Body of pancreas (tissue), 4 donors: Measurements from ENCODE around the gene HMCN2. TPM values are rescaled to one million over a fixed set of nuclear protein-coding genes. Genes with fewer than 3 reads are reported as not detected.

Experiments
- ATAC-seq: fragments of 150-250 bp; one replicate; pipeline ENCODE4 v1.9.1; 2016
- DNase-seq, 4 donors: peaks; one replicate each; pipeline ENCODE4 v3.0.0-alpha.2; 2019
- H3K27ac ChIP-seq, 4 donors: fragments of 200-600 bp; sonication (generic); 1 replicate in 3 of 4; 2 replicates in 1 of 4; pipeline versions ENCODE4 v1.5.1 to v1.6.1; 2016 to 2019; ENCODE audit warnings: mild to moderate bottlenecking in 1 of 4, mixed read lengths in 1 of 4, moderate library complexity in 1 of 4
- H3K27me3 ChIP-seq, 2 donors: fragments of 200-600 bp; sonication (generic); one replicate each; pipeline ENCODE4 v1.6.0; 2016; ENCODE audit warnings: mild to moderate bottlenecking in 1 of 2
- H3K36me3 ChIP-seq, 2 donors: fragments of 200-600 bp; sonication (generic); replicated peaks in 1 of 2; 2 replicates each; pipeline ENCODE4 v1.5.1; 2016; ENCODE audit warnings: low read depth in 2 of 2; ENCODE audit not compliant: insufficient read depth in 1 of 2
- H3K4me1 ChIP-seq: fragments of 200-600 bp; sonication (generic); one replicate; pipeline ENCODE4 v1.6.0; 2016
- H3K4me3 ChIP-seq, 2 donors: fragments of 200-600 bp; sonication (generic); 1 replicate in 1 of 2; 2 replicates in 1 of 2; pipeline ENCODE4 v1.5.1; 2016 to 2019
- H3K9me3 ChIP-seq, 3 donors: fragments of 200-600 bp; sonication (generic); 1 replicate in 2 of 3; 2 replicates in 1 of 3; pipeline ENCODE4 v1.5.1; 2016
- CTCF ChIP-seq, 7 experiments: fragments of 450-650 bp in 4 of 7; fragments of 200-600 bp in 3 of 7; sonication (generic) in 3 of 7; IDR thresholded peaks; one replicate each; pipeline ENCODE4 v1.5.1; 2016 to 2019; ENCODE audit warnings: antibody characterized with exemption in 7 of 7
- POLR2A ChIP-seq, 3 donors: fragments of 450-650 bp; IDR thresholded peaks; one replicate each; pipeline ENCODE4 v1.6.1; 2016; ENCODE audit warnings: antibody characterized with exemption in 3 of 3, mild to moderate bottlenecking in 2 of 3
- WGBS, 2 donors: methylation state at CpG; one replicate each; pipeline ENCODE4 v1.1.5; 2017; 5-methylcytosine and 5-hydroxymethylcytosine counted together
- intact Hi-C: fragments of 100-400 bp; cut with DNase I; formaldehyde crosslinking; loops from one replicate; pipeline ENCODE4 v1.15.1; 2023
- total RNA-seq, 2 donors: library from RNA; depleted of rRNA; stranded (reverse); fragments of >200 nt; gene quantifications; one replicate each; pipeline ENCODE4 v1.1.0, GENCODE V29; 2016

Gene HMCN2
- total RNA-seq, 2 donors from 2014 or later: 0.78 to 3.6 TPM

GRCh38 chr9:130478736-130479575 lies 213.4 kb downstream of the HMCN2 start:
- H3K4me1 ChIP-seq: no peaks in the 10 kb centered on the region
- no peak for ATAC-seq
- no peak for TF ChIP-seq CTCF (IDR thresholded peaks at IDR 0.05)
- TF ChIP-seq POLR2A (IDR thresholded peaks at IDR 0.05): no peak
- intact Hi-C loops: no loop called here
- no peak for DNase-seq
- 82 to 90% methylated on average over 24 to 33 of the region's 35 CpGs for WGBS, 2 donors
- no peak overlapping the region for H3K27ac ChIP-seq
- no peaks in the 10 kb centered on the region for H3K36me3 ChIP-seq
- H3K27me3 ChIP-seq: no peaks in the 10 kb centered on the region
- no peak overlapping the region for H3K4me3 ChIP-seq
- H3K9me3 ChIP-seq: no peaks in the 10 kb centered on the region

- DNase-seq (no peak), ATAC-seq (no peak)
- Histone ChIP-seq H3K4me3 (no peak overlapping the region), H3K9me3 (no peaks in the 10 kb centered on the region), H3K27ac (no peak overlapping the region), H3K27me3 (no peaks in the 10 kb centered on the region), H3K4me1 (no peaks in the 10 kb centered on the region), H3K36me3 (no peaks in the 10 kb centered on the region)
- intact Hi-C loops: no loop called here
- TF ChIP-seq CTCF (IDR thresholded peaks at IDR 0.05) (no peak), POLR2A (IDR thresholded peaks at IDR 0.05) (no peak)
- 86 to 88% methylated on average over 4 to 12 of the region's 19 CpGs for WGBS, 2 donors
These were observed 214.0 kb downstream of the HMCN2 start for GRCh38 chr9:130479587-130479986.

- intact Hi-C loops: no loop called here
- WGBS, 2 donors: 79% methylated on average over 7 to 15 of the region's 16 CpGs
- no peaks in the 10 kb centered on the region for H3K9me3 ChIP-seq
- H3K4me1 ChIP-seq: no peaks in the 10 kb centered on the region
- no peaks in the 10 kb centered on the region for H3K27me3 ChIP-seq
- H3K27ac ChIP-seq: no peak overlapping the region
- no peak overlapping the region for H3K4me3 ChIP-seq
- DNase-seq (no peak), ATAC-seq (no peak)
- TF ChIP-seq POLR2A (IDR thresholded peaks at IDR 0.05) (no peak), CTCF (IDR thresholded peaks at IDR 0.05) (no peak)
- no peaks in the 10 kb centered on the region for H3K36me3 ChIP-seq
These were observed 215.1 kb downstream of the HMCN2 start for GRCh38 chr9:130480673-130481072.

GRCh38 chr9:130482463-130482862 lies 216.9 kb downstream of the HMCN2 start:
- ATAC-seq (no peak), DNase-seq (no peak)
- Histone ChIP-seq H3K27ac (no peak overlapping the region), H3K9me3 (no peaks in the 10 kb centered on the region), H3K4me1 (no peaks in the 10 kb centered on the region), H3K27me3 (no peaks in the 10 kb centered on the region), H3K36me3 (no peaks in the 10 kb centered on the region), H3K4me3 (no peak overlapping the region)
- no peak for TF ChIP-seq CTCF (IDR thresholded peaks at IDR 0.05)
- no peak for TF ChIP-seq POLR2A (IDR thresholded peaks at IDR 0.05)
- 73% methylated on average over 5 of the region's 5 CpGs for WGBS, 2 donors
- intact Hi-C loops: no loop called here
